Measurements from ENCODE around the gene NAV3. TPM values are rescaled to one million over a fixed set of nuclear protein-coding genes. Genes with fewer than 3 reads are reported as not detected.
"Not testable (repeated sequence)": the region's sequence is repeated elsewhere in the genome, so short reads cannot be mapped to it uniquely, and the experiment has no call there.

The NAV3 gene
- total RNA-seq, 1 donor from 2014 or later: 8.7 TPM

GRCh38 chr12:78101946-78102635 is 271.4 kb downstream of the NAV3 start:
- H3K4me3 ChIP-seq: no peak overlapping the region
- H3K27me3 ChIP-seq (ENCODE audit: low read depth): no peaks in the 10 kb centered on the region
- no peak for DNase-seq
- no peaks in the 10 kb centered on the region for H3K9me3 ChIP-seq
- intact Hi-C loops (cut with DNase I): no loop called here
- H3K4me1 ChIP-seq: no peaks in the 10 kb centered on the region
- TF ChIP-seq, protein P1, sequence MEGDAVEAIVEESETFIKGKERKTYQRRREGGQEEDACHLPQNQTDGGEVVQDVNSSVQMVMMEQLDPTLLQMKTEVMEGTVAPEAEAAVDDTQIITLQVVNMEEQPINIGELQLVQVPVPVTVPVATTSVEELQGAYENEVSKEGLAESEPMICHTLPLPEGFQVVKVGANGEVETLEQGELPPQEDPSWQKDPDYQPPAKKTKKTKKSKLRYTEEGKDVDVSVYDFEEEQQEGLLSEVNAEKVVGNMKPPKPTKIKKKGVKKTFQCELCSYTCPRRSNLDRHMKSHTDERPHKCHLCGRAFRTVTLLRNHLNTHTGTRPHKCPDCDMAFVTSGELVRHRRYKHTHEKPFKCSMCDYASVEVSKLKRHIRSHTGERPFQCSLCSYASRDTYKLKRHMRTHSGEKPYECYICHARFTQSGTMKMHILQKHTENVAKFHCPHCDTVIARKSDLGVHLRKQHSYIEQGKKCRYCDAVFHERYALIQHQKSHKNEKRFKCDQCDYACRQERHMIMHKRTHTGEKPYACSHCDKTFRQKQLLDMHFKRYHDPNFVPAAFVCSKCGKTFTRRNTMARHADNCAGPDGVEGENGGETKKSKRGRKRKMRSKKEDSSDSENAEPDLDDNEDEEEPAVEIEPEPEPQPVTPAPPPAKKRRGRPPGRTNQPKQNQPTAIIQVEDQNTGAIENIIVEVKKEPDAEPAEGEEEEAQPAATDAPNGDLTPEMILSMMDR (IDR thresholded peaks at IDR 0.05): no peak
- H3K36me3 ChIP-seq: no peaks in the 10 kb centered on the region
- no peak overlapping the region for H3K27ac ChIP-seq
- no peak for ATAC-seq

DNA sequence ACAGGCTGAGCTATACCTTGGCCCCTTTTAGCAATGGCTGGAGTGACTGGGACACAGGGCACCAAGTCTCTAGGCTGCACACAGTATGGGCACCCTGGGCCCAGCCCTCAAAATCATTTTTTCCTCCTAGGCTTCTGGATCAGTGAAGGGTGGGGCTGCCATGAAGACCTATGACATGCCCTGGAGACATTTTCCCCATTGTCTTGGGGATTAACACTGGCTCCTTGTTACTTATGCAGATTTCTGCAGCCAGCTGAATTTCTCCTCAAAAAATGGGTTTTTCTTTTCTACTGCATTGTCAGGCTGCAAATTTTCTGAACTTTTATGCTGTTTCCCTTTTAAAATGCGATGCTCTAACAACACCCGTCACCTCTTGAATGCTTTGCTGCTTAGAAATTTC is 272.1 kb downstream of the NAV3 start:
- ATAC-seq; H3K4me3 ChIP-seq; H3K36me3 ChIP-seq; H3K27me3 ChIP-seq (ENCODE audit: low read depth); H3K4me1 ChIP-seq; intact Hi-C loops (cut with DNase I); DNase-seq; H3K27ac ChIP-seq; H3K9me3 ChIP-seq: not testable (repeated sequence)

DNA sequence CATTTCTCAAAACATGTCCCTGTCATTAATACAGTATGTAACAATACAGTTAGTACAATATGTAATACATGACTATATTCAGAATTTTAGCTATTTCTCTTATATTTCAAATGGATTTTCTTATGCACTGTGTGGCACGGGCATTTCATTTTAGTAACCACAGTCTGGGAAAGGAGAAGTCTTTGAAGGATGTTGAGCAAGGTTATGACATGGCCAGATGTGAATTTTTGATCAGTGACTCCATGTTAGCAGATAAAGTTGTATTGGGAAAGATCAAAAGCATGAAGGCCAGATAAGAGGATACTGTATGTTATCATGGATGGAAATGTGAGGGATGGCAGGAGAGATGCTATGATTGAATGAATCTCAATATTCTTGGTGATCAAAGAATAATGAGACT is 285.2 kb downstream of the NAV3 start:
- H3K4me3 ChIP-seq: no peak overlapping the region
- no peaks in the 10 kb centered on the region for H3K27me3 ChIP-seq (ENCODE audit: low read depth)
- intact Hi-C loops (cut with DNase I): loop anchor here (5.0 kb wide), 1 partner anchor 114 kb away; no protein-coding TSS in a partner anchor
- ATAC-seq: no peak
- H3K4me1 ChIP-seq: no peaks in the 10 kb centered on the region
- H3K36me3 ChIP-seq: no peaks in the 10 kb centered on the region
- no peak overlapping the region for H3K27ac ChIP-seq
- peaks cover 9% of the 10 kb centered on the region for H3K9me3 ChIP-seq
- TF ChIP-seq, protein P1 (IDR thresholded peaks at IDR 0.05): no peak
- no peak for DNase-seq

DNA sequence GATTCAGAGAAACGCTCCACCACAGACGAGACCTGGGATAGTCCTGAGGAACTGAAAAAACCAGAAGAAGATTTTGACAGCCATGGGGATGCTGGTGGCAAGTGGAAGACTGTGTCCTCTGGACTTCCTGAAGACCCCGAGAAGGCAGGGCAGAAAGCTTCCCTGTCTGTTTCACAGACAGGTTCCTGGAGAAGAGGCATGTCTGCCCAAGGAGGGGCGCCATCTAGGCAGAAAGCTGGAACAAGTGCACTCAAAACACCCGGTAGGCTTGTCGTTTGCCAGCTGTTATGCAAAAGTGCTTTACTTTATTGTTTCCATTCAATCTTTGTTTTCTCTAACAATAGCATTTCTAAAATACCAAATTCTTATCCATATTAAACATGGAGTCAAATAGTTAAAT is 287.3 kb downstream of the NAV3 start:
- peaks cover 5% of the 10 kb centered on the region for H3K9me3 ChIP-seq
- H3K4me3 ChIP-seq: no peak overlapping the region
- no peak overlapping the region for H3K27ac ChIP-seq
- intact Hi-C loops (cut with DNase I): loop anchor here (5.0 kb wide), 1 partner anchor 116 kb away; no protein-coding TSS in a partner anchor
- TF ChIP-seq, protein P1 (IDR thresholded peaks at IDR 0.05): no peak
- H3K4me1 ChIP-seq: no peaks in the 10 kb centered on the region
- no peaks in the 10 kb centered on the region for H3K27me3 ChIP-seq (ENCODE audit: low read depth)
- no peak for ATAC-seq
- H3K36me3 ChIP-seq: no peaks in the 10 kb centered on the region
- no peak for DNase-seq

GRCh38 chr12:78118486-78118885 is 287.8 kb downstream of the NAV3 start:
- H3K27ac ChIP-seq: no peak overlapping the region
- peaks cover under 1% of the 10 kb centered on the region for H3K9me3 ChIP-seq
- no peak overlapping the region for H3K4me3 ChIP-seq
- TF ChIP-seq, protein P1 (IDR thresholded peaks at IDR 0.05): no peak
- H3K4me1 ChIP-seq: no peaks in the 10 kb centered on the region
- no peaks in the 10 kb centered on the region for H3K27me3 ChIP-seq (ENCODE audit: low read depth)
- DNase-seq: no peak
- no peaks in the 10 kb centered on the region for H3K36me3 ChIP-seq
- intact Hi-C loops (cut with DNase I): loop anchor here (5.0 kb wide), 1 partner anchor 116 kb away; no protein-coding TSS in a partner anchor
- ATAC-seq: no peak

DNA sequence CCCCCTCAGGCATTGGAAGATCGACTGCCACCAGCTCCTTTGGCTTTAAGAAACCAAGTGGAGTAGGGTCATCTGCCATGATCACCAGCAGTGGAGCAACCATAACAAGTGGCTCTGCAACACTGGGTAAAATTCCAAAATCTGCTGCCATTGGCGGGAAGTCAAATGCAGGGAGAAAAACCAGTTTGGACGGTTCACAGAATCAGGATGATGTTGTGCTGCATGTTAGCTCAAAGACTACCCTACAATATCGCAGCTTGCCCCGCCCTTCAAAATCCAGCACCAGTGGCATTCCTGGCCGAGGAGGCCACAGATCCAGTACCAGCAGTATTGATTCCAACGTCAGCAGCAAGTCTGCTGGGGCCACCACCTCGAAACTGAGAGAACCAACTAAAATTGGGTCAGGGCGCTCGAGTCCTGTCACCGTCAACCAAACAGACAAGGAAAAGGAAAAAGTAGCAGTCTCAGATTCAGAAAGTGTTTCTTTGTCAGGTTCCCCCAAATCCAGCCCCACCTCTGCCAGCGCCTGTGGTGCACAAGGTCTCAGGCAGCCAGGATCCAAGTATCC is 288.7 kb downstream of the NAV3 start:
- no peaks in the 10 kb centered on the region for H3K4me1 ChIP-seq
- intact Hi-C loops (cut with DNase I): loop anchor here (5.0 kb wide), 1 partner anchor 117 kb away; no protein-coding TSS in a partner anchor
- no peak overlapping the region for H3K27ac ChIP-seq
- H3K4me3 ChIP-seq: no peak overlapping the region
- H3K27me3 ChIP-seq (ENCODE audit: low read depth): no peaks in the 10 kb centered on the region
- H3K9me3 ChIP-seq: no peaks in the 10 kb centered on the region
- no peaks in the 10 kb centered on the region for H3K36me3 ChIP-seq
- DNase-seq (no peak), ATAC-seq (no peak)
- TF ChIP-seq, protein P1 (IDR thresholded peaks at IDR 0.05): no peak
